NT2/D1 (cell line): ENCODE data around the gene CNGB1.

ENCODE experiments used
- DNase-seq: peaks from one replicate; pipeline ENCODE4 v3.0.0-alpha.2; 2011; ENCODE audit warnings: low read depth, low spot score
- H3K27me3 ChIP-seq: 2 replicates; pipeline ENCODE4 v1.6.0; 2011; ENCODE audit warnings: mild to moderate bottlenecking; ENCODE audit not compliant: insufficient read length, insufficient read depth
- H3K36me3 ChIP-seq: 2 replicates; pipeline ENCODE4 v1.6.1; 2011; ENCODE audit warnings: mild to moderate bottlenecking, low read length, mixed read lengths; ENCODE audit not compliant: insufficient read depth, insufficient read length
- H3K4me1 ChIP-seq: 2 replicates; pipeline ENCODE4 v1.5.1; 2011; ENCODE audit not compliant: insufficient read depth, insufficient read length
- H3K4me3 ChIP-seq: 2 replicates; pipeline ENCODE4 v1.5.1; 2011; ENCODE audit warnings: low read depth; ENCODE audit not compliant: insufficient read length
- H3K9ac ChIP-seq: 2 replicates; pipeline ENCODE4 v1.6.0; 2011; ENCODE audit warnings: low read depth; ENCODE audit not compliant: insufficient read length
- H3K9me3 ChIP-seq: 2 replicates; pipeline ENCODE4 v1.5.1; 2011; ENCODE audit warnings: mild to moderate bottlenecking, low read length; ENCODE audit not compliant: insufficient read depth
- SUZ12 ChIP-seq: IDR thresholded peaks from 2 replicates; pipeline ENCODE4 v1.6.1; 2011; ENCODE audit not compliant: insufficient read length, insufficient read depth; ENCODE audit errors: extremely low read depth
- YY1 ChIP-seq: IDR thresholded peaks from 2 replicates; pipeline ENCODE4 v1.6.1; 2011; ENCODE audit not compliant: insufficient read length, insufficient read depth
- ZNF274 ChIP-seq: IDR thresholded peaks from 2 replicates; pipeline ENCODE4 v1.6.1; 2011; ENCODE audit warnings: mild to moderate bottlenecking, low read depth, low read length

CNGB1 gene

DNA sequence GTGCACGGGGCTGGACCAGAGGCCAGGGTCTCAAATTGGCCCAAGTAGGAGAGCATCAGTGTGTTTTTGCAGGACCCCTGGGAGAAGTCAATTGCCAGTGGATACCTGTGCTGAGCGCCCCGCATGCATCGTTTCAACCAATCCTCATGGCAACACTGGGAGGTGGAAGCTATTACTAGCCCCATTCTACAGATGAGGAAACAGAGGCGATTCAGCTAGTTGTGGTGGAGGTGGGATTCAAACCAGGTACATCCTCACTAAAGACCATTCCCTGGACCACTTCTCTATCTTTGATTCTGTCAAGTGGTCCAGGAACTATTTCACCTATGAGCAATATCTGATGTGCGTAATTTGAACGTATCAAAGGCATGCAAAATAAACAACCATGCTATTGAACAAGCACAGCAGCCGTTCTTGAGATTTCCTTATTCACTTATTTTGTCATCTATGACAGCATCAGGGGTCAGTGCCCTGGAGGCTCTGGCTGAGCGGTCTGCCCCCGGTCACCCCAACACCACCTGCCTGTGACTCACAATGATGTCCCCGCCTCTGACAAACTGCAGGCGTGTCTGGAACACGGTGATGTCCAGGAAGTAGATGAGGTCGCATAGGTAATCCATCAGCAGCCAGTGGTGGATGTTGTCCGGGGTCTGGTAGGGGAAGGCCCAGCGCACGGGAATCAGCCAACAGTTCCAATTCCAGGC is 54.0 kb downstream of the CNGB1 start:
- TF ChIP-seq ZNF274 (no peak), SUZ12 (no peak), YY1 (no peak)
- Histone ChIP-seq H3K27me3 (no peaks in the 10 kb centered on the region), H3K36me3 (no peaks in the 10 kb centered on the region), H3K9ac (no peak overlapping the region), H3K4me1 (peaks cover 13% of the 10 kb centered on the region), H3K4me3 (no peak overlapping the region), H3K9me3 (0 out of 2 replicates have a peak, but pooled peaks cover 8% of the 10 kb centered on the region)
- DNase-seq = no peak

DNA sequence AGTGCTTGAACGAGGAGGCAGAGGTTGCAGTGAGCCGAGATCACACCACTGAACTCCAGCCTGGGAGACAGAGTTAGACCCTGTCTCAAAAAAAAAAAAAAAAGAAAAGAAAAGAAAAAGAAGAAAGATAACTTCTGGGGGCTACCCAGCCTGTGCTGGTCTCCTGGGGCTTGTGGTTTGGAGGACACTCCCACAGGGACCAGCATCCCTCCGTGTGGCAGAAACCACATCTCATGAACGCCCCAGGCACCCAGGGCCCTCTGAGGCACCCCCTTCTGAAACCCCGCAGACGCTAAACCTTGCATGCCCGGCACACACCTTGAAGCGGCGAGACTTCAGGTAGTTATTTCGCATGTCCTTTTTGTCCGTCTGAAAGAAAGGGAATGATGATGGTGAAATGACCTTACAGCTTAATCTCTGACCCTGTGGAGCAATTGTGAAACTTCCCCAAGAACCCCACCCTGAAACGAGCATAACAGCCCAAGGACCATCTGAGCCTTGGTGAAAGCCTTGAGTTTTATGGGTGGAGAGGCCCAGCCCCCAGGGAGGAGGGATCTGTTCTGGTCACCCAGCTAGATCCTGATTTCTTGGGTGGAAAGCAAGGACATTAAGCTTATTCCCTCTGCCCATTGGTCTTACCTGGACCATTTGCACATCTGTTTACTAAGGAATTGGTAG is 55.0 kb downstream of the CNGB1 start:
- no peak overlapping the region for H3K4me3 ChIP-seq
- H3K27me3 ChIP-seq = no peaks in the 10 kb centered on the region
- H3K9ac ChIP-seq = no peak overlapping the region
- no peak for DNase-seq
- no peak for TF ChIP-seq YY1
- TF ChIP-seq SUZ12 = no peak
- no peak for TF ChIP-seq ZNF274
- 0 out of 2 replicates have a peak, but pooled peaks cover 8% of the 10 kb centered on the region for H3K9me3 ChIP-seq
- peaks cover 14% of the 10 kb centered on the region for H3K4me1 ChIP-seq
- no peaks in the 10 kb centered on the region for H3K36me3 ChIP-seq

DNA sequence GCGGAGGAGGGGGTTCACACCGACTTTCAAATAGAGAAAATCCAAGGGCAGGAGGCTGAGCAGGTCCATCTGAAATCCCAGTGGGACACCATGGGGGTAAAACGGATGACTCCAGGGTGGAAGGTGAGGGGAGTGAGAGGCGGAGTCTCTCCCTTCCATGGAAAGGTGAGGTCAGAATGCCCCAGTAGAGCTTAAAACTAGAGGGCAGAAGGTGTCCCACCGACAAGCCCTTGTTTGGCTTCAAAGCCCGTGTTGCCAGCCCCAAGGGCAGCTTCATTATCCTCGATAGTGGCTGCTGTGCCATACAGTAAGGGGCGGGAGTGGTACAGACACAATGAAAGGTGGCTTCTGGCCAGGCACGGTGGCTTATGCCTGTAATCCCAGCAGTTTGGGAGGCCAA is 55.7 kb downstream of the CNGB1 start:
- peaks cover 13% of the 10 kb centered on the region for H3K4me1 ChIP-seq
- H3K9ac ChIP-seq = no peak overlapping the region
- H3K4me3 ChIP-seq = no peak overlapping the region
- TF ChIP-seq SUZ12 (no peak), YY1 (no peak), ZNF274 (no peak)
- H3K27me3 ChIP-seq = no peaks in the 10 kb centered on the region
- no peaks in the 10 kb centered on the region for H3K36me3 ChIP-seq
- no peak for DNase-seq
- H3K9me3 ChIP-seq = 0 out of 2 replicates have a peak, but pooled peaks cover 8% of the 10 kb centered on the region

DNA sequence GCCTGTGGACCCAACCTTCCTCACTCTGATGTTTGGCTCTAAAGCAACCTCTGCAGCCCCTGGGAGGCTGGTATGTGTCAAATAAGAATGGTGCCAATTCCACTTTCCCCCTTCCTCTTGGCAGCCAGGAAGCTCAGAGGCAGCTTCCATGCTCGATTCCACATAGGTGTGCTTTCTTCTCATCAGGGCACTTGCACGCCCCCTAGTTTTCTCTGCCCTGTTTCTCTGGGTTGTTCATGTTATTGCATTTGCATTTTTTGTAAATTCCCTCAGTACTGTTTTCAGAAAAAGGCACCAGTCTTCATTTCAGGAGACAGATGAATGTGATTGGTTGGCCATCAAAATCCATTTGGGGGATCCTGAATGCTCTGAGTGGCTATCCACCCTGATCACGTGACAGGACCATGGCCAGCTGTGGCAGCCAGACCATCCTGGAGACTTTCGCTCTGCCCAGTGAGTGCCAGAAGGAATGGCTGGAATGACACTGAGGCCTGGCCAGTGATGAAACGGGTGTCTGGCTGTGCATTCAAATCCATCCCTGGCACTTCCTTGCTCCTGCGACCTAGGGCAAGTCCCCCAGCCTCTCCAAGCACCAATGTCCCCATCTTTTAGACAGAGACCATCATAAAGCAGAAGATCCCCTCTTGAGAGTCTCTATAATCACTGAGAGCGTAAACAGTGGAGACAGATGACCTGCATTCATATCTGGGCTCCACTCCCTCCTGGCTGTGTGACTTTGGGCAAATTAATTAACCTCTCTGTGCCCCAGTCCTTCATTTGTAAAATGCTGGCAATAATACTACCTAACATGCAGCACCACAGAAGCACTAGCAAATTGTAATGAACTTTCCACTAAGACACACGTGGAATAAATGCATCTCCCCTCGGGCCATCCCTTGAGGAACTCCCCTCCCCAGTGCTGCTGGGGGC is 56.4 kb downstream of the CNGB1 start:
- no peaks in the 10 kb centered on the region for H3K27me3 ChIP-seq
- TF ChIP-seq YY1 = no peak
- TF ChIP-seq SUZ12 = no peak
- no peak for TF ChIP-seq ZNF274

DNA sequence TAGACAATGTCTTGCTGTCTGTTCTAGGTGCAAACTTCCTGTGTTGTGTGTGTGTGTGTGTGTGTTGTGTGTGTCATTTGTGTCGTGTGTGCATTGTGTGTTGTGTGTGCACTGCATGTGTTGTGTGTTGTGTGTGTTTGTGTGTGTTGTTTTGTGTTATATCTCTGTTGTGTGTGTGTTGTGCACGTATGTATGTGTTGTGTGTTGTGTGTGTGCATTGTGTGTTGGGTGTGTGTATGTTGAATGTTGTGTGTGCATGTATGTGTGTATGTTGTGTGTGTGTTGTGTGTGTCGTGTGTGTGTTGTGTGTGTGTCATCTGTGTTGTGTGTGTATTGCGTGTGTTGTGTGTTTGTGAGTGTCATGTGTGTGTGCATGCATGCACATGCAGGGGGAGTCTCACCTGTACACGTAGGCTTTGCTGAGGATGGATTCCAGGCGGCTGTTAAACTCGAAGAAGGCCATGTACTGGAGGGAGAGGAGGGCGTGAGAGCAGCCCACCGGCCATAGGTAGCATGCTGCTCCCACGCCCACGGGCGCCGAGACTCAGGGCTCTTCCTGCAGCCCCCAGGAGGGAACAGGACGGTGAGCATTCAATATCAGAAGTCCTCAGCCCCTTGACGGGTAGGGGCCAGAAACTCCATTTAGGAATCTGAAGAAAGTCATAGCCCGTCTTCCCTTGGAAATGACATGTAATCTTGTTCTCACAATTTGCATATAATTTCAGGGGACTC is 58.2 kb downstream of the CNGB1 start:
- H3K4me3 ChIP-seq = no peak overlapping the region
- no peaks in the 10 kb centered on the region for H3K9me3 ChIP-seq
- H3K4me1 ChIP-seq = peaks cover 18% of the 10 kb centered on the region
- DNase-seq = no peak
- H3K27me3 ChIP-seq = no peaks in the 10 kb centered on the region
- TF ChIP-seq YY1 = no peak
- no peak for TF ChIP-seq ZNF274
- no peak for TF ChIP-seq SUZ12
- no peaks in the 10 kb centered on the region for H3K36me3 ChIP-seq
- H3K9ac ChIP-seq = no peak overlapping the region

More for the DNA sequence above, 56.4 kb downstream of the CNGB1 start:
- Histone ChIP-seq H3K4me3 (no peak overlapping the region), H3K36me3 (no peaks in the 10 kb centered on the region), H3K4me1 (peaks cover 13% of the 10 kb centered on the region), H3K9me3 (0 out of 2 replicates have a peak, but pooled peaks cover 4% of the 10 kb centered on the region), H3K9ac (no peak overlapping the region)
- no peak for DNase-seq

DNA sequence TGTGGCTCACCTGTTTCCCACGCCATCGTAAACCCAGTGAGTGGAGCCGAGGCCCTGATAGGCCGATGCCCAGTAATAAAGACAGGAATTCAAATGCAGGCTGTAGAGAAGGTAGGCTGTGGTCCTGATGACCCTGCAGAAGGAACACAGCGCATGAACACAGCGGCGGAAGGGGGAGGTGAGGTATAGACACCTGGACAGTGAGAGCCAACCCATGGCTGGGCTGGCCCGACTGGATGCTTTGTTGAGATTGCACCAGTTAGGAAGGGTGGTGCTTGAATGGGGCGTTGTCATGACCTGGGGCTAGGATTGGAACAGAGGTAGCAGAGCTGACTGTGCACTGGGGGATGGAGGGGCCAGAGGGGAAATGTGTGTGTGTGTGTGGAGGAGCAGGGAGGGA is 59.2 kb downstream of the CNGB1 start:
- H3K9me3 ChIP-seq = no peaks in the 10 kb centered on the region
- H3K27me3 ChIP-seq = no peaks in the 10 kb centered on the region
- TF ChIP-seq ZNF274 (no peak), SUZ12 (no peak), YY1 (no peak)
- DNase-seq = no peak
- no peak overlapping the region for H3K9ac ChIP-seq
- H3K36me3 ChIP-seq = no peaks in the 10 kb centered on the region
- H3K4me1 ChIP-seq = peaks cover 21% of the 10 kb centered on the region
- no peak overlapping the region for H3K4me3 ChIP-seq
